IMR-90 (cell line): ENCODE results near the gene PDE4B. TPM values are rescaled to one million over a fixed set of nuclear protein-coding genes. Genes with fewer than 3 reads are reported as not detected.

Experiments
- ATAC-seq: fragments of 200-7000 bp; cut with Tn5 transposase; 2 replicates; pipeline ENCODE4 v1.9.1; 2020; ENCODE audit warnings: low read depth, mild to moderate bottlenecking, moderate library complexity
- BruUV-seq: library from RNA; stranded (reverse); fragments of 400-500 nt; replicated peaks from 2 replicates; lab custom pipeline; 2021; lab: Mats Ljungman, UMichigan
- CTCF ChIA-PET: fragments of 300-600 bp; formaldehyde crosslinking; extraction: SDS; loops from one replicate; lab custom pipeline; 2021; ENCODE audit warnings: antibody characterized with exemption; lab: Yijun Ruan, JAX
- POLR2A ChIA-PET: fragments of 300-600 bp; sonication (Branson Sonifier 250); formaldehyde crosslinking; loops from one replicate; lab custom pipeline; 2022; ENCODE audit warnings: antibody characterized with exemption; ENCODE audit not compliant: unreplicated experiment; lab: Charles Lee
- DNase-seq: peaks from one replicate; pipeline ENCODE4 v3.0.0; 2013
- H2AFZ ChIP-seq: replicated peaks from 2 replicates; pipeline ENCODE3; 2013; ENCODE audit warnings: low read length, mild to moderate bottlenecking; ENCODE audit not compliant: poor library complexity
- H2AK5ac ChIP-seq: 2 replicates; pipeline ENCODE4 v1.6.1; 2013; ENCODE audit warnings: low read depth, low read length, inconsistent platforms
- H2AK9ac ChIP-seq: replicated peaks from 2 replicates; pipeline ENCODE3; 2013; ENCODE audit warnings: mild to moderate bottlenecking, low read depth, low read length, moderate library complexity; ENCODE audit not compliant: poor library complexity
- H2BK120ac ChIP-seq: 2 replicates; pipeline ENCODE4 v1.6.1; 2013; ENCODE audit warnings: low read depth, low read length, inconsistent platforms
- H2BK15ac ChIP-seq: 3 replicates; pipeline ENCODE4 v1.6.1; 2013; ENCODE audit warnings: low read depth, low read length, inconsistent platforms
- H2BK20ac ChIP-seq: 2 replicates; pipeline ENCODE4 v1.6.1; 2013; ENCODE audit warnings: low read depth, mild to moderate bottlenecking, inconsistent platforms, low read length, moderate library complexity
- H2BK5ac ChIP-seq: 2 replicates; pipeline ENCODE4 v1.6.1; 2013; ENCODE audit warnings: mild to moderate bottlenecking, low read depth, low read length, inconsistent platforms; ENCODE audit not compliant: poor library complexity, severe bottlenecking
- H3K14ac ChIP-seq: replicated peaks from 2 replicates; pipeline ENCODE4 v1.6.1; 2013; ENCODE audit warnings: low read depth, low read length, inconsistent platforms
- H3K18ac ChIP-seq: 2 replicates; pipeline ENCODE4 v1.6.1; 2013; ENCODE audit warnings: low read depth, low read length, control low read depth
- H3K23ac ChIP-seq: 2 replicates; pipeline ENCODE4 v1.6.1; 2013; ENCODE audit warnings: low read depth, low read length, inconsistent platforms
- H3K27ac ChIP-seq: 2 replicates; pipeline ENCODE4 v1.5.1; 2013; ENCODE audit warnings: mild to moderate bottlenecking, control low read depth, low read length; ENCODE audit not compliant: insufficient read depth
- H3K27me3 ChIP-seq: 2 replicates; pipeline ENCODE4 v1.6.1; 2013; ENCODE audit warnings: low read length; ENCODE audit not compliant: control insufficient read depth, insufficient read depth
- H3K36me3 ChIP-seq: 2 replicates; pipeline ENCODE4 v1.6.1; 2013; ENCODE audit warnings: low read length, mixed read lengths; ENCODE audit not compliant: control insufficient read depth, insufficient read depth
- H3K4ac ChIP-seq: 2 replicates; pipeline ENCODE4 v1.6.1; 2013; ENCODE audit warnings: low read depth, low read length, inconsistent platforms
- H3K4me1 ChIP-seq: 2 replicates; pipeline ENCODE4 v1.6.1; 2013; ENCODE audit warnings: low read length, mixed read lengths; ENCODE audit not compliant: control insufficient read depth, insufficient read depth
- H3K4me2 ChIP-seq: 2 replicates; pipeline ENCODE4 v1.6.1; 2013; ENCODE audit warnings: low read depth, mild to moderate bottlenecking, control low read depth, low read length, moderate library complexity
- H3K4me3 ChIP-seq: 2 replicates; pipeline ENCODE4 v1.5.1; 2013; ENCODE audit warnings: low read depth, mild to moderate bottlenecking, control low read depth, low read length, moderate library complexity; ENCODE audit not compliant: insufficient read depth
- H3K56ac ChIP-seq: 2 replicates; pipeline ENCODE4 v1.6.1; 2013; ENCODE audit warnings: low read length, inconsistent platforms; ENCODE audit not compliant: insufficient read depth; ENCODE audit errors: extremely low read depth
- H3K79me1 ChIP-seq, 2 experiments: 2 replicates each; pipeline ENCODE4 v1.6.1; 2013; ENCODE audit warnings: low read length in 2 of 2, inconsistent platforms in 1 of 2, low read depth in 1 of 2
- H3K9ac ChIP-seq: 2 replicates; pipeline ENCODE4 v1.6.1; 2013; ENCODE audit warnings: low read depth, low read length, control low read depth
- H3K9me1 ChIP-seq: 2 replicates; pipeline ENCODE4 v1.6.1; 2013; ENCODE audit warnings: low read length, inconsistent platforms; ENCODE audit not compliant: insufficient read depth
- H3K9me3 ChIP-seq: 2 replicates; pipeline ENCODE4 v1.6.1; 2013; ENCODE audit warnings: low read length; ENCODE audit not compliant: control insufficient read depth, insufficient read depth
- H4K20me1 ChIP-seq: 2 replicates; pipeline ENCODE4 v1.6.1; 2013; ENCODE audit warnings: low read length, inconsistent platforms; ENCODE audit not compliant: insufficient read depth
- H4K5ac ChIP-seq: 2 replicates; pipeline ENCODE4 v1.6.1; 2013; ENCODE audit warnings: mild to moderate bottlenecking, low read depth, low read length, control low read depth
- H4K8ac ChIP-seq, 2 experiments: 2 replicates each; pipeline ENCODE4 v1.6.1; 2013; ENCODE audit warnings: low read depth in 2 of 2, low read length in 2 of 2, control low read depth in 1 of 2, inconsistent platforms in 1 of 2
- H4K91ac ChIP-seq: 2 replicates; pipeline ENCODE4 v1.6.1; 2013; ENCODE audit warnings: low read depth, low read length, inconsistent platforms; ENCODE audit not compliant: insufficient read depth
- CEBPB ChIP-seq: IDR thresholded peaks from 2 replicates; pipeline ENCODE4 v1.6.1; 2012; ENCODE audit warnings: low read depth, low read length, improper control_type of control experiment
- CHD1 ChIP-seq: IDR thresholded peaks from 2 replicates; pipeline ENCODE4 v1.6.1; 2012; ENCODE audit warnings: low read depth, low read length, improper control_type of control experiment
- FOS ChIP-seq: fragments of 150-350 bp; IDR thresholded peaks from 2 replicates; pipeline ENCODE4 v1.6.1; 2016; ENCODE audit warnings: low read depth, low read length
- MAFK ChIP-seq: IDR thresholded peaks from 2 replicates; pipeline ENCODE4 v1.6.1; 2012; ENCODE audit warnings: low read depth, low read length, improper control_type of control experiment
- MXI1 ChIP-seq: IDR thresholded peaks from 2 replicates; pipeline ENCODE4 v1.6.1; 2012; ENCODE audit warnings: low read depth, mild to moderate bottlenecking, low read length, moderate library complexity, borderline replicate concordance
- NFE2L2 ChIP-seq: fragments of 150-350 bp; IDR thresholded peaks from 2 replicates; pipeline ENCODE4 v1.6.1; 2016; ENCODE audit warnings: low read depth, mild to moderate bottlenecking, low read length
- POLR2A ChIP-seq: IDR thresholded peaks from 2 replicates; pipeline ENCODE4 v1.6.1; 2012; ENCODE audit warnings: mild to moderate bottlenecking, low read depth, low read length
- RAD21 ChIP-seq: IDR thresholded peaks from 2 replicates; pipeline ENCODE4 v1.6.1; 2012; ENCODE audit warnings: low read length, improper control_type of control experiment
- RCOR1 ChIP-seq: IDR thresholded peaks from 2 replicates; pipeline ENCODE4 v1.6.1; 2012; ENCODE audit warnings: mild to moderate bottlenecking, low read length, improper control_type of control experiment; ENCODE audit not compliant: insufficient replicate concordance
- RFX5 ChIP-seq: IDR thresholded peaks from 2 replicates; pipeline ENCODE4 v1.8.0; 2012; ENCODE audit warnings: low read depth, mild to moderate bottlenecking, low read length, moderate library complexity
- SMC3 ChIP-seq: fragments of 150-350 bp; IDR thresholded peaks from 2 replicates; pipeline ENCODE4 v1.6.1; 2016; ENCODE audit warnings: low read depth, mild to moderate bottlenecking, antibody characterized with exemption, low read length, moderate library complexity
- WGBS, 2 experiments: methylation state at CpG; one replicate each; pipeline versions ENCODE4 v1.1.5 to v1.1.7; 2013; ENCODE audit warnings: missing lambda C conversion rate in 2 of 2; ENCODE audit not compliant: insufficient read length in 1 of 2; ENCODE audit errors: extremely low coverage in 2 of 2; 5-methylcytosine and 5-hydroxymethylcytosine counted together
- dilution Hi-C: fragments of 300-500 bp; cut with HindIII; formaldehyde crosslinking; loops from one replicate; pipeline ENCODE4 v1.14.3; 2018; ENCODE audit warnings: low sequenced_read_pairs; ENCODE audit not compliant: unreplicated experiment
- in situ Hi-C: fragments of 300-500 bp; cut with MboI; formaldehyde crosslinking; loops from 3 replicates; pipeline ENCODE4 v1.14.3; 2019; ENCODE audit warnings: low sequenced_read_pairs, inconsistent platforms, mixed read lengths
- intact Hi-C: fragments of 100-400 bp; cut with micrococcal nuclease; formaldehyde crosslinking; loops from 2 replicates; pipeline ENCODE4 v1.10.0; 2022
- polyA plus RNA-seq, 3 experiments: library from polyadenylated mRNA; depleted of rRNA; stranded (reverse); fragments of >200 nt; gene quantifications; 2 replicates each; pipeline ENCODE4 v1.2.3, GENCODE V29; 2012; ENCODE audit warnings: low replicate concordance in 1 of 3
- total RNA-seq: library from RNA; depleted of rRNA; stranded (reverse); fragments of >200 nt; gene quantifications from 2 replicates; pipeline ENCODE4 v1.2.3, GENCODE V29; 2012
- TF ChIP-seq, protein P1 (sequence below): fragments of 150-350 bp; IDR thresholded peaks from 2 replicates; pipeline ENCODE4 v1.6.1; 2016; ENCODE audit warnings: low read depth, mild to moderate bottlenecking, low read length, moderate library complexity, borderline replicate concordance
- TF ChIP-seq, protein P2 (sequence below): fragments of 150-350 bp; IDR thresholded peaks from 2 replicates; pipeline ENCODE4 v1.6.1; 2017; ENCODE audit warnings: mild to moderate bottlenecking, antibody characterized with exemption, low read length, low read depth

PDE4B gene
- total and polyA plus RNA-seq, 2 of the 4 experiments (the other 2 are of a cell fraction): 5.8 to 21.3 TPM

DNA sequence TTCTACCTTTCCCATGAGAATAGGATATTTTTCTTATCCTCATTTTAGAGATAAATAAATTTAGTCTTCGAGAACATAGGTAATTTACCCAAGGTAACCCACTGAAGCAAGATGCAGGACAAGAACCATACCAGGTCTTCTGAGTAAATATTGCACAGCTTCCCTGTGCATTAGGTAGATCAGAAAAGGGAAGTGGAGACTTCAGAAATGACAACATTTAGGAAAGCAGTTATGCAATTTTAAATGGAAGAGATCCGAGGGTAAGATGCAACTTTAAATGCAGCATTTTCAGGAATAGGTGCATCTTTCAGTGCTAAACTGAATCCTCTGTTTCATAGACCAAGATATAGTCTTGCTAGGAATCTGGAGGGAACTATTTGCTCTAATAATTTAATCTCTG lies 534.9 kb downstream of the PDE4B start:
- H3K56ac ChIP-seq: no peak overlapping the region
- no peak for DNase-seq
- peaks cover 6% of the 10 kb centered on the region for H3K4me1 ChIP-seq
- no peak overlapping the region for H3K18ac ChIP-seq
- H3K79me1 ChIP-seq: peaks cover 0 to 4% of the 10 kb centered on the region in 2 experiments; a peak in 1 of 4 replicates
- H2AK9ac ChIP-seq: no peak overlapping the region
- in situ Hi-C loops: no loop called here
- no peak for ATAC-seq
- dilution Hi-C loops: no loop called here
- H3K36me3 ChIP-seq: no peaks in the 10 kb centered on the region
- H2BK20ac ChIP-seq: no peak overlapping the region
- TF ChIP-seq, protein P1, sequence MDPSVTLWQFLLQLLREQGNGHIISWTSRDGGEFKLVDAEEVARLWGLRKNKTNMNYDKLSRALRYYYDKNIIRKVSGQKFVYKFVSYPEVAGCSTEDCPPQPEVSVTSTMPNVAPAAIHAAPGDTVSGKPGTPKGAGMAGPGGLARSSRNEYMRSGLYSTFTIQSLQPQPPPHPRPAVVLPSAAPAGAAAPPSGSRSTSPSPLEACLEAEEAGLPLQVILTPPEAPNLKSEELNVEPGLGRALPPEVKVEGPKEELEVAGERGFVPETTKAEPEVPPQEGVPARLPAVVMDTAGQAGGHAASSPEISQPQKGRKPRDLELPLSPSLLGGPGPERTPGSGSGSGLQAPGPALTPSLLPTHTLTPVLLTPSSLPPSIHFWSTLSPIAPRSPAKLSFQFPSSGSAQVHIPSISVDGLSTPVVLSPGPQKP: no peak
- TF ChIP-seq, protein P2, sequence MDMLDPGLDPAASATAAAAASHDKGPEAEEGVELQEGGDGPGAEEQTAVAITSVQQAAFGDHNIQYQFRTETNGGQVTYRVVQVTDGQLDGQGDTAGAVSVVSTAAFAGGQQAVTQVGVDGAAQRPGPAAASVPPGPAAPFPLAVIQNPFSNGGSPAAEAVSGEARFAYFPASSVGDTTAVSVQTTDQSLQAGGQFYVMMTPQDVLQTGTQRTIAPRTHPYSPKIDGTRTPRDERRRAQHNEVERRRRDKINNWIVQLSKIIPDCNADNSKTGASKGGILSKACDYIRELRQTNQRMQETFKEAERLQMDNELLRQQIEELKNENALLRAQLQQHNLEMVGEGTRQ: no peak
- TF ChIP-seq FOS (no peak), CHD1 (no peak), MXI1 (no peak), MAFK (no peak), RFX5 (no peak), CEBPB (no peak), RCOR1 (no peak), NFE2L2 (no peak), RAD21 (no peak), POLR2A (no peak), SMC3 (no peak)
- no peak overlapping the region for H2AFZ ChIP-seq
- H2BK15ac ChIP-seq: no peak overlapping the region
- no peak overlapping the region for H3K27ac ChIP-seq
- H3K4me3 ChIP-seq: no peak overlapping the region
- no peaks in the 10 kb centered on the region for H4K20me1 ChIP-seq
- no peak overlapping the region for H2AK5ac ChIP-seq
- BruUV-seq: no TSS peak
- H2BK120ac ChIP-seq: no peak overlapping the region
- H3K4ac ChIP-seq: no peak overlapping the region
- POLR2A ChIA-PET: no interaction called here
- no peaks in the 10 kb centered on the region for H3K9me3 ChIP-seq
- intact Hi-C loops: no loop called here
- no peak overlapping the region for H4K91ac ChIP-seq
- H3K9me1 ChIP-seq: 0 out of 2 replicates have a peak, but pooled peaks cover 4% of the 10 kb centered on the region
- H4K8ac ChIP-seq: no peak overlapping the region
- H2BK5ac ChIP-seq: no peak overlapping the region
- no peak overlapping the region for H3K23ac ChIP-seq
- no peak overlapping the region for H4K5ac ChIP-seq
- CTCF ChIA-PET: interaction anchor here (1.0 kb wide), 1 partner anchor 119 kb away, joined by 3 read pairs; no protein-coding TSS in a partner anchor
- H3K4me2 ChIP-seq: no peak overlapping the region
- no peak overlapping the region for H3K14ac ChIP-seq
- no peaks in the 10 kb centered on the region for H3K27me3 ChIP-seq
- no CpG with 5 or more reads among the region's 2 CpGs for WGBS, 2 experiments
- no peak overlapping the region for H3K9ac ChIP-seq
